GM21717 (cell line): ENCODE data around the gene LRIG3.

ENCODE experiments used
- ATAC-seq: cut with Tn5 transposase; IDR thresholded peaks from one replicate; pipeline ENCODE4 v1.9.1; 2021; ENCODE audit warnings: mild to moderate bottlenecking, moderate library complexity; ENCODE audit not compliant: unreplicated experiment

Gene LRIG3

DNA sequence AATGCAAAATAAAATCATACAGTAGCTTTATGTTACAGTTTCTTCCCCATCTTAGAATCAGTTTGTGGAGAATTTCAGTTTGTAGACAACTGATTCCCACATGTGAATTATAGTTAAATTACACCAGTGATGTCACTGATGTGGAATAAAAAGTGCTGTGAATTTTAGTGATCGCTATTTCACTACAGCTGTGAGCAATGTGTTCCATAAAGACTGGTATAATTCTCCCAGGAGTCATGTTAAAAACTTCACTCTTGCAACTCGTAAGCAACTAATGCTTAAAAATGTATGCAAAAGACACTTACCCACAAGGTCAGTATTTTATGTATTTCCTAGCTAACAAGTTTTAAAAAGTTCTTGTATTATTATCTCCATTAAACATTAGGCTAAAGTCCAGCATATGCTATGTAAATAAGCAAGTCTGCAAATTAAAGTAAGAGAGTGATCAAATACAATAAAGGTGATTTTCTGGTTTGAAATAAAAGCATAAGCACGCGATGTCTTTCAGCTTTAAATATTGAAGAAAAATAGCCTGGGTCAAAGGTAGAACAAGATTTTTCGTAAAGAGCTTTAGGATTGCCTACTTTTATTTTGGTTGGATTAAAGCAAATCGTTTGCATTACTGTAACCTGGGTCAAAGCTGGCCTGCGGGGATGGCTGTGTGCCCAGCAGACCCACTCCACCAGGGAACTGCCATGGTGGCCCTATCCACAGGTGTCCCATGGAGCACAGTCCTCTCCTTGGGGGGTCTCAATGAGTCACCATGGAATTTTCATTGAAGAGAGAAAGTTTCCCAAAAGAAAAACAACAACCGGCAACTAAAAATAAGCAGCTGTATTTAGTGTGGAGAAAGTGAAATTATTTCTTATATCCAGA is 12.7 kb upstream of the LRIG3 start:
- ATAC-seq: no peak

DNA sequence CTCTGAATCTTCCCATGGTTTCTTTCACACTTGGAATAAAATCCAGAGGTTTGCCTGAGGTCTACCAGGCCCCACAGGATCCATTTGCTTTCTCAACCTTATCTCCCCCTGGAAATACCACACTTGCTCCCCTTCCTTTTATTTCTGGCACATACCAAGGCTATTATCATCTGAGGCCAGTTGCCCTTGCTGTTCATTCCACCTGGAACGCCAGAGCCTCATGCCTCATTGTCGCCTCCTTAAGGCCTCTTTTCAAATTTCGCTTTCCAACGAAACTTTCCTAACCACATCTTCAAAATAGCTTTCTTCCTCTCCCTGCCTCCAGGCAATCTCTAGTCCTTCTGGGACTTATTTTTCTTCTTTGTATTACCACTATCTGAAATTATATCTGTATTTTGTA is 11.2 kb upstream of the LRIG3 start:
- no peak for ATAC-seq

DNA sequence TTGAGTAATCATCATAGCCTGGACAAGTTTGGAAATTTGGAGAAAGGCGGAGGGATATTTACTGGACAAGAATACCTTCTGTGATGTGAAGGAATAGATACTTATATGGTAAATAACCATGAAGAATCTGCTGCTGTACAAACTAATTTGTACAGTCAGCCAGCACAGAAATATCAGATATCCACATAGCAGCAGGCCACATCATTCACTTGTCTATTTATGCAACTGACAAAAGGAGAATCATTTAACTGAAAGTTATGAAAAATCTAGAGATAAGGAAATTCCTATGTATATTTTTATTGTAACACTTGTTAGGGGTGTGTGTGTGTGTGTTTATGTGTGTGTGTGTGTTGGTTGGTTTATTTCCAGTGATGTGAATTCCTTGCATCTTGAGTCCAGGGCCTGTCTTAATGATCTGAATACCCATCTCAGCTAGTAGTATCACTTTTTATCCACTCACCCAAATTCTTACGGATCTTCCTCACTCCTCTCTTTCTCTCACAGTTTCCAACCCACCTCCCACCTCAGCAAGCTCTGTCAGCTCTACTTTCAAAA is 10.5 kb upstream of the LRIG3 start:
- no peak for ATAC-seq

DNA sequence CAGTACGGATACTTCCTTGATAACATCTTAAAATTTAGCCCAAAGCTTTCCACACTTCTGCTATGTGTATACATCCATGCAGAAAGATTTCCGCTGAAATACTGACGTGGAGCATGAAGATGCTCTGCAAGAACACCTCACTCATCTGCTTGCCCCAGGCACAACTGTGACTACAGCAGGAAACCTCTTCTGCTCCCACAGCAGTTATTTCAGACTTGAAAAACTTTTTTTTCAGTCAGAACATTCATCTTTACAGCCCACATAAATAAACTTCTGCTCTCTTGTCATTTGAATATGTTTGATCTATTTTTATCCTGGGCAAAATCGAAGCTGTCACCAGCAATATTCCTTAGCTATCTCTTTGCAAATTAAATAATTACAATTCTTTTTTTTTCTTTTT is 6.8 kb upstream of the LRIG3 start:
- ATAC-seq: no peak

DNA sequence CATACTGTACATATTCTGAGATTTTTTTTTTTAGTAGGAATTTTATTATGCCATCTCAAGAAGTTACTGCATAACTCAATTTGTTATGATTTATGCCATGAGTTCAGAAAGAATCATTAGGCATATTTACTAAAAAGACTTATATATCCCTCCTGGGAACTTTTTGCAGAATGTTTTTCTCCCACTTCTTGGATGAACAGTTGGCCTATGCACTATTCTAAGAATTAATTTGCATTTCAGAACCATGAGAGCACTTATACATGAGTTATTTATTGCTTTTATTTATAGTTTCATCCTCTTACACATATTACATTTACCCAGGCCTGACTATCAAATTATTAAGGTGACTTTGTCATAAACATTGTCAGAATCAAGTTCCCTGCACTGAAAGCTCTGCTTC is 6.3 kb upstream of the LRIG3 start:
- no peak for ATAC-seq

DNA sequence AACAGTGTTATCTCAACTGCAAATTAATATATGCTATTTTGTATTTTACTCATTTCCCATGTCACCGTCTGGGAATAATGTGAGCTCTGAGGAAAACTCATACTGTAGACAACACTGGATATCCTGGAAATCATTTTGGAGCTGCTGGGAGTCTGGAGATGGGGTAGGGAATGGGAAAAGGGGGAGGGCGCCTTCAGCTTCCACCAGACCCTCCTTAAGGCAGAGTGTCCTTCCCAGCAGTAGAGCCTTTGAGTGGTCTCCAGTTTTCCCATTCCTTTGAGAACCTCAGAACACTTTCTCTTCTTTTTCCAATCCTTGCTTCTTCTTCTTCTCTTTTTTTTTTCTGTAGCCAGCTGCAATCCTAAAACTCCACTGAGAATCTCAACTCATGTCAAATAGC is 5.4 kb upstream of the LRIG3 start:
- no peak for ATAC-seq

DNA sequence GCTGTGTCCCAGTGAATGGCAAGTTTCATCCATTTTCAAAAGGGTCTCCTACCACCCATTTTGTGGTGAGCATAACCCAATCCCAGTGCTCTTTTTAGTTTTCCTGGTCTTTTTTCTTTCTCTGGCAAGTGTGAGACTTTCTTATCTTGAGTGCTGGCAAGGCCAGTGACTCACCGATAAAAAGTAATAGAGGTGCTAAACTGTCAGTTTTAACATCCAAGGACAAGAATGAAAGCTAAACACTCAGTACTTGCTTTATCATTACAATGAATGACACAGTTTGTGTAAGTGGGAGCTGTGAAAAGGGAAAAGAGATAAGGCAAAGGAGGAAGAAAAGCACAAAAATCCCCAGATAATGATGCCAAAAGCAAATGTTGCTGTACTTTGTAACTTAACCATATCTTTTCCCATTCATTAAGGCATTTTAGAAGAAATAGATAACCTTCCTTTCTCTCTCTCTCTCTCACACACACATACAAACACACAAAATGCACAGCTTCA is 4.9 kb upstream of the LRIG3 start:
- no peak for ATAC-seq

DNA sequence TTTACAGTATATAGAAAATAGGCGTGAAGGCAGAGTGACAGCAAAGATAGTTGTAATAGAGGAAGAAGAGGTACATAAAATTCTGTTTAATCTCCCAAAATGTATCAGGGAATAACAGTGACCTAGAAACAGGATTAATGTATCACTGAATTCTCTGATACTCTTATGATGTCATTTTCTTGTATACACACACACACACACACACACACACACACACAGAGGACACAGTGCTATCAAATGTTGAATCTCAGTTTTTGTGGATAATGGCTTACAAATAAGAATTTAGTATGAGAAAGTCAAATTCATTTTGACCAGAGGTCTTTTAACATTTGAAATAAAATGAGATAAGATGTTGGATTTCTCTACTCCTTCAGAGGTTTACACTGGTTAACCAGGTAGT is 4.3 kb upstream of the LRIG3 start:
- no peak for ATAC-seq

DNA sequence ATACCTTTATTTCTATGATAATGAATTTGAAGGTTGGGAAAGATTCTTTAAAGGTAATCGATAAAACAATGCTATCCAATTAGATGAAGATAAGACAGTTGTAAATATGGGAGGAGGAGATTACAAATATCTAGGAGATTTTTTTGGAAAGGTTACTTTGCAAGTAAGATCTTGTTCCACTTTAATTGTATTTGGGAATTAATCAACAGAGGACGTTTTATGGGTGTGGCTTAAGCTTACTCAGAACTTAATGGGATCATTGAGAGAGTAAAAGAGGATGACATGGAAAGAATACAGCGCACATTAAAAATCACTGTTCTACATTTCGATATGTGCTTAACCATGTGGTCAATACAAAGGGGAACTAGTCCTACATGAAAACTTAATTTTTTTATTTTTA is 3.5 kb upstream of the LRIG3 start:
- ATAC-seq: no peak

DNA sequence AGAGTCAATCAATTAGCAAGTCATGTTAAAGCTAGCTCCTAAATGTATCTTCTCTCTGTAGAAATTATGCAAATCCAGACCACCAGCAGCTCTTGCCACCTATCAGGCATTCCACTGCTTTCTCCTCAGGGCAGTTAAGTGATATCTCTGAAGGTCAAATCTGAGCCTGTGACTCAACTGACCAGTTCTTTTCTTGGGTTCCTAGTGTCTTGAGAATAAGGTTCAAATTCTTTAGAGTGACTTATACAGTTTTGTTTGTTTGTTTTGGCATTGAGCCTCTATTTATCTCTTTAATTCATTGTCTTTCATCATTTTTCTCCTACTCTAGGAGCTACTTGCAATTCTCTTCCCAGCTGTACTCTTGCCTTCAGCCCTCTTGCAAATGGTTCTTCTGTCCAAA is 2.5 kb upstream of the LRIG3 start:
- ATAC-seq: no peak

DNA sequence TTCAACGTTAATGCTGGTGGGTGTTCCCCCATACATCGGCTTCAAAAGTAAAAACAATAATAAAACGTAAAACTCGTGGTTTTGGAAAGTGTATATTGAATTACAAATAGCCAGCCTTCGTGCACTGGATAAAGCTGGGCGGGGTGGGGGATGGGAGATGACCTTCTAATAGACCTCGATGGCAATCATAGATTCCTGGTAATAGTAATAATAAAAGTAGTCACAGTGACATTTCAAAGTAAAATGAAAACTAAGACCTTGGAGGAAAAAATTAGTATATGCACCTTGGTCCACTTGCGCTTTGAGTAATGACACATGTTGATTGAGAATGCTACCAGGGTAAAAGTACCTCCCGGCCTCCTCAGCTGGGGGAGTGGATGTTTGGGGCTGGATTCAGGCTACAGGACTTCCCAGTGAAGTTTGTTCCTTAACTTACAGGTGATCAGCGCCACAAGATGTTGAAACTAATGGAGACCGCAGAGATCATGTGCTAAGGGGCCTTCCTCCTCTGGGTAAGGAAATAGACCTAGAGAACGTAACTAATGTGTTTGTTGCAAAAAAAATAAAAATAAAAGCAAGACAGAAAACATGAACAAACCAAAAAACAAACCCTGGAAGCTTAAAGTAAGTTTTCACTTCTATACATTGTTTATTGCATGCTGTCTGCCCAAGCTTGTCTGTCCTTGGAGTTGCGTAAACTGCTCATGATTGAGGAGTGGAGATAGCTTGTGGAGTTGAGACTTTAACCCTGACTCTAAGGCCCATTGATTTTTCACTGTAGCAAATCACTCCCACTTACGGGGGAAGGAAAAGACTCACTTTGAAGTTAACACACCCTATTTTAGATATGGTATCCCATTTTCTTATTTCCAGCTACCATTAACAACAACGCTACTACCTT is 907 bp upstream of the LRIG3 start:
- no peak for ATAC-seq

DNA sequence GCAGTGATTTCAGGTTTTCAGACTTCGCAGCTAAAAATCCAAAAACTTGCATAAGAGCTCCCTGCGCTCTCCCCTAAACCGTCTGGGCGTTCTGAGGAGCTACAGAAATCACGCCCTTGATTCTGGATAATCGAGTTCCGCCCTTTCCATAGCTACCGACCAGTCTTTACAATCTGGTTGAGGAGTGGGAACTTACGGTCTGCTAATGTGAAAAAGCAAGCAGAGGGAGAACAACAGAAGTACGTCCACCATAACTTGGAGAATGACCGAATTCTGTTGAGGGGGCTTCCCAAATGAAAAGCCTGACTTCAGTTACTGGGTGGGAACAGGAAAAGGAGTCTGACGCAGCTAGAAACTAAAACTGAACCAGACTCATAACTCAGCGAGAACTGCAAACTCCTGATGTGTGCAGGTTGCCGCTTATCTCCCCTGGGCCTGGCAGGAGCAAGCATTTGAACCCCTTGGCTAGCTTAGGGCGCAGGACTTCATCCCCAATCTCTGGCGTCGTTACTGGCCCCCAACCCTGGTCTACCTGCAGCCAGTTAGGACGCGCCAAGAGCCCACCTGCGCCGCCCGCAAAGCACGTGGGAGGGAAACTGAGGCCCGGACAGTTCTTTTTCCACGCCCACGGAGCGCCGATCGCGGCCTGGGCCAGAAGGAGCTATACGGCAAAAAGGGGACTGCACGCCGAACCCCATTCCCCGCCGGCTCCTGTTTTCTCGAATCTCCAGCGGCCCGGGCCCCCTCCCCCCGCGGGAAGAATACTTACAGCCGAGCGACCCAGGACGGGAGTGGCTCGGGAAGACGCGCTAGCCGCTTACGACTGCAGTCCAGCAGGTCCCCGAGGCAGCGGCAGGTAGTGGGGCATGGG is 838 bp downstream of the LRIG3 start:
- ATAC-seq: no peak

DNA sequence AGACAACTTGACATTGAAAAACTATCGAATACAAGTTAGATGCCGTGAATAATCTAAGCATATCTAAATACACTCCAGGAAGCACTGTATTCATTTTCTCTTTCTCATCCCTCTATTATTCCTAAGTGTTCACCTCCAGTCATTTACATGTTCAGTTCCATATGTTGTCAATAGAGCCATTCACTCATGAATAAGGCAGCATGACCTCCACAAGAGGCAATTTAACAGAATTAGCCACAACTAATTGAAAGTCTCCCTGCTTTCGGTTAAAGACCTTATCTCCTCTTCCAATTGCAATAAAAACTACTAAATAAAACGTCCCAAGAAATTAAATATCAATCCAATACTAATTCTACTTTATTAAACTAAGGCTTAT is 1.8 kb downstream of the LRIG3 start:
- ATAC-seq: no peak

DNA sequence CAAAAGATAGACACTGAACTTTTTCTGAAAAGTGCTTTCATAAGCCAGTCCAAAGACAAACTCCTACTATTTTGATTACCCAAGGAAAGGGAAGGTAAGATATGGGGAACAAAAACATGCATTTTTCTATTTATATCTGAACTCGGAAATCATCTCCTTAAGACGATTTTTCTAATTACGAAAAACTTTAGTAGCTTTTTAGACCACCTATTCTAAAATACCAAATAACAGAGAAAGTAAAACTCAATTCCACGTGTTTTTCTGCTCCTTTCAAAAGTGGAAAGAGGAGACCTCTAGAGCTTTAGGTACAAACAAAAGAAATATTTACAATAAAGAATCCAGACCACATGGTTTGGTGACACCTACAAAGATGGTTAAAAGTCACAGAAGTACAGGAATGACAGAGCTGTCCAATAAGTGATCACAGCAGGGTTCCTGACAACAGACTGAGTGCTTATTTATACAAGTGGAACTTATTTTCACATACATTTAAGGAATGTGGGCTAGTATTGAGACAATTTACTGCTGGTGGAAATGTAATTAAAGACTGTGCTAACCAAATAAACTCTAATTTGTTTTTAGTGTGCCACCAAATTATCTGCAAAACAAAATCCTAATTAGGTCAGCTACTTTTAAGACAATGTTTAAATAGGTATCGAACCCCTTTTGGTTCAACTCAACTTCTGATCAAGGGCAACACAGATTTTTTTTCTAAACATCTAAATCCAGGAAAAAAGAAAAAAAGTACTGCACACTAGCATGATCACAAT is 2.4 kb downstream of the LRIG3 start:
- ATAC-seq: no peak

DNA sequence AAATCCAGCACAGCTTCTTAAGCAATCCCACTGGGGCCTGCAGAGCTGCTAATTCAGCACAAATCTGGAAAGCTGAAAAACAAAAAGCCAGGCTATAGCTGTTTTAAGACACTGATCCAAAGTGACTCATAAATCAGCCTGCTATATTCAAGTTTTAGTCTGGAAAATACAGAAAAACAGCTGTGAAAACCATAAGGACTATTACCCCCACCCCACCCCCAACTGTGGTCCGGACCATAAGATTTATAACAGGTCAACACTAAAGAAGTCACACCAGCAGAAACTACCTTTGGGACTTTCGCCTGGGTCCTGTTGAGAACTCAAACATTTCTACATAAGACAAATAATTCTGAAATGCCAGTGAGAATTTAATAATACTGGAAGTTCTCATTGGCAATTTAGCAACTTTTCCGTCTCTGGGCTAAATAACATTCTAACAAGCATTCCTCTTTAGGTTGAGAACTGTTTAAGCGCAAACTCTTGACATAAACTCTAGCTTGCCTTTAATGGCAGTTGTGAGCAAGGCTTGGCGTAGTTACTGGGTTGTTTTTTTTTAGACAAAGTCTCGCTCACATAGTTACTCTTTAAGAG is 3.3 kb downstream of the LRIG3 start:
- ATAC-seq: no peak

DNA sequence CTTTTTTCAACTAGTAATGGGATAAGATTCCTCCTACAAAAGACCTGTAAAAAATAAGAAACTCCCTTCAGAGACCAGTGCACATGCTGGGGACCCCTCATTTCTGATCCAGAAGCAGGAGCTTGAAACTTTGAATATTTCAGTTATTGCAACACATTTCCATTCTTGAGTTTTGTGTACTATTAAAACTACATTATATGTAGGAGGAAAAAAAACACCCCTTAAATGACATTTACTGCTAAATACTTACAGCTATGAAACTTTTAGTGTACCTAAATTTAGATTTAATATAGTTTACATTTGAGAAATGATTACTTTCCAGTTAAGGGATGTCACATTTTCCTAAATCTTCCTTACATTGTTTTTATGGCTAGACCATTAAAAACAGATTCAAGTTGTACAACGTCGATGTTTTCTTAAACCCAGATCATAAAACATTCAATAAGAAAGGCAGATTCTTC is 4.1 kb downstream of the LRIG3 start:
- ATAC-seq: no peak

DNA sequence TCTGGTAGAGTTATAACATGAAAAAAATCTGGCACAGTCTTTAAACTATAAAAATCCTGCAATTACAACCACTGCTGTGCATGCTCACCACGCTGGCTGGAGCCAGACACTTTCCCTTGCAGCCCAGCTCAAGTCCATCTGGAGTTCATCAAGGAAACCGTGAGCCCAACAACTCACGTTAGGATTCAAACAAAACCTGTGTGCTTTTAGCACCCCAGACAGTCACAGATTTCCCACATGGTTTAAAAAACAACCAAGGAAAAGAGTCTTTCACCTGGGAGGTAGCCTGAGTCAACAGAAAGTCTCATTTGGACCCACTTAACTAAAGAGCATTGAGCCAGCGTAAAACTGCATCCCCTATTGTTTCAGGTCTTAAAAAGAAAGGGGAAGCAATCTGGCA is 4.7 kb downstream of the LRIG3 start:
- ATAC-seq: no peak

DNA sequence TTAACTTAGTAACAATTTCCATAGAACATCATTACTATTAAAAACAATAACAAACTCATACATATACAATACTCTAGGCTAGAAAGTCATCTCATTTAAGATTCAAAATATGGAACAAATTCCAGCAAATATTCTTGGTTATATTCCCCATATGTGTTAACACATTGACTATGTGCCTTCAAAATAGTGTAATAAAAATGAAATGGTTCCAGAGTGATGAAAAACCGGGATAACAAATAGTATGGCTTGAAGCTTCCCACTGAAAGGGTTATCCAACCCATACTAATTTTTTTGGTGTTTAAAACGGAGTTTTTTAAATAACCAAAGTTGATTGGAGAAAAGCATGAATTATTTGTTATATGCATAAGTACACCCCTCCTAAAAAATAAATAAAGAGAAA is 5.3 kb downstream of the LRIG3 start:
- no peak for ATAC-seq

DNA sequence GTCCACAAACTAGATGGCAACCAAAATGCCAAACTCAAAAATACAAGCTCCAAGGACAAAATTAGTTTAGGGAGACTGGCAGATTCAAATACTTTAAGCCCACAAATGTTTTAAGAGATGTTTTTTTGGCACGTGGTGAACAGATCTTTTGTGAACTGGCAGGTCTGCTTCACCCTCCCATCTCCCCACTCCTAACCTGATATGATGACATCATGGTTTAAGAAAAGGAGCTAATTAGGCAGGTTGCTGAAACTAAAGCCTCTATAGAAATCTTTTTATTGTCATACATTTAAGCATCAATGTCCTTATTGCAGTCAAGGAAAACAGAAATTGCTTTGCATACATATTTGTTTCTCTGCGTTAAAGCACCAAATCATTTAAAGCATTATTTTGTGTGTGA is 5.8 kb downstream of the LRIG3 start:
- no peak for ATAC-seq
